GM12878 (cell line): ENCODE results near the gene LIPK. TPM values are rescaled to one million over a fixed set of nuclear protein-coding genes. Genes with fewer than 3 reads are reported as not detected.

Experiments
- ATAC-seq: fragments of 200-7000 bp; cut with Tn5 transposase; 3 replicates; pipeline ENCODE4 v1.9.1; 2020; ENCODE audit warnings: mild to moderate bottlenecking, moderate library complexity
- BruUV-seq: library from RNA; stranded (reverse); fragments of 400-500 nt; replicated peaks from 2 replicates; lab custom pipeline; 2021; lab: Mats Ljungman, UMichigan
- CTCF ChIA-PET: fragments of 300-600 bp; sonication (Branson Sonifier 250); formaldehyde crosslinking; extraction: SDS; loops from one replicate; lab custom pipeline; 2021; ENCODE audit warnings: inconsistent platforms; lab: Yijun Ruan, JAX
- POLR2A ChIA-PET: fragments of 350-600 bp; formaldehyde crosslinking; extraction: SDS; loops from one replicate; lab custom pipeline; 2021; ENCODE audit warnings: inconsistent platforms; lab: Charles Lee
- RAD21 ChIA-PET: fragments of 300-600 bp; sonication (Branson Sonifier 250); formaldehyde crosslinking; loops from one replicate; lab custom pipeline; 2023; ENCODE audit warnings: antibody characterized with exemption; ENCODE audit not compliant: unreplicated experiment; lab: Charles Lee
- SMC1A ChIA-PET: fragments of 300-600 bp; sonication (Branson Sonifier 250); formaldehyde crosslinking; loops from one replicate; lab custom pipeline; 2023; ENCODE audit not compliant: unreplicated experiment, uncharacterized antibody; lab: Charles Lee
- DNase-seq: peaks from one replicate; pipeline ENCODE4 v3.0.0-alpha.2; 2011; ENCODE audit warnings: low read depth, low spot score
- FAIRE-seq: peaks from 3 replicates; lab custom pipeline; 2011; peaks lifted over from hg19 to GRCh38; lab: Jason Lieb, UNC
- H2AFZ ChIP-seq: 2 replicates; pipeline ENCODE4 v1.6.0; 2011; ENCODE audit warnings: low read depth, low read length, control low read depth; ENCODE audit not compliant: control insufficient read depth
- H3K27ac ChIP-seq: 2 replicates; pipeline ENCODE4 v1.5.1; 2011; ENCODE audit warnings: control low read depth; ENCODE audit not compliant: control insufficient read depth, insufficient read depth
- H3K27me3 ChIP-seq, 2 experiments: replicated peaks in 1 of 2; 2 replicates each; pipeline versions ENCODE4 v1.6.0 to v1.6.1; 2011; ENCODE audit warnings: low read length in 1 of 2; ENCODE audit not compliant: control insufficient read depth in 2 of 2, insufficient read depth in 2 of 2
- H3K36me3 ChIP-seq, 2 experiments: 2 replicates each; pipeline ENCODE4 v1.5.1; 2011; ENCODE audit warnings: low read length in 1 of 2; ENCODE audit not compliant: control insufficient read depth in 2 of 2, insufficient read depth in 2 of 2
- H3K4me1 ChIP-seq: 2 replicates; pipeline ENCODE4 v1.6.1; 2011; ENCODE audit warnings: mild to moderate bottlenecking, low read length, moderate library complexity, mixed read lengths; ENCODE audit not compliant: control insufficient read depth, insufficient read depth
- H3K4me2 ChIP-seq: 2 replicates; pipeline ENCODE4 v1.6.0; 2011; ENCODE audit warnings: control low read depth; ENCODE audit not compliant: control insufficient read depth, insufficient read depth
- H3K4me3 ChIP-seq: fragments of 200-600 bp; sonication (generic); 2 replicates; pipeline ENCODE4 v1.5.1; 2016
- H3K79me2 ChIP-seq: 2 replicates; pipeline ENCODE4 v1.6.0; 2011; ENCODE audit warnings: low read length; ENCODE audit not compliant: control insufficient read depth, insufficient read depth
- H3K9ac ChIP-seq: 2 replicates; pipeline ENCODE4 v1.8.0; 2011; ENCODE audit warnings: low read length, control low read depth, mixed read lengths; ENCODE audit not compliant: control insufficient read depth, insufficient read depth
- H3K9me3 ChIP-seq: replicated peaks from 3 replicates; pipeline ENCODE4 v1.5.1; 2011; ENCODE audit warnings: mild to moderate bottlenecking, low read length; ENCODE audit not compliant: control insufficient read depth, insufficient read depth
- H4K20me1 ChIP-seq: 2 replicates; pipeline ENCODE4 v1.6.0; 2011; ENCODE audit not compliant: control insufficient read depth, insufficient read depth
- BACH1 ChIP-seq: fragments of 450-650 bp; IDR thresholded peaks from 2 replicates; pipeline ENCODE4 v1.6.1; 2017; ENCODE audit warnings: mild to moderate bottlenecking, borderline replicate concordance
- GABPA ChIP-seq: IDR thresholded peaks from 2 replicates; pipeline ENCODE4 v1.6.1; 2014; ENCODE audit warnings: antibody characterized with exemption, low read depth, mild to moderate bottlenecking, inconsistent platforms
- IKZF2 ChIP-seq, 2 experiments: fragments of 450-650 bp; IDR thresholded peaks; 2 replicates each; pipeline ENCODE4 v1.6.1; 2017; ENCODE audit warnings: mild to moderate bottlenecking in 2 of 2, moderate library complexity in 2 of 2
- NFYA ChIP-seq: IDR thresholded peaks from 2 replicates; pipeline ENCODE4 v1.6.1; 2011; ENCODE audit warnings: low read depth, mild to moderate bottlenecking, low read length, improper control_type of control experiment, borderline replicate concordance
- NR2C1 ChIP-seq: fragments of 450-650 bp; IDR thresholded peaks from 2 replicates; pipeline ENCODE4 v1.6.1; 2017; ENCODE audit warnings: antibody characterized with exemption, mild to moderate bottlenecking, moderate library complexity
- NRF1 ChIP-seq: conservative IDR thresholded peaks from 2 replicates; pipeline ENCODE4 v1.6.1; 2011; ENCODE audit warnings: mild to moderate bottlenecking, low read depth, low read length, improper control_type of control experiment
- PAX8 ChIP-seq: fragments of 450-650 bp; IDR thresholded peaks from 2 replicates; pipeline ENCODE4 v1.6.1; 2017; ENCODE audit warnings: mild to moderate bottlenecking, moderate library complexity
- POLR2A ChIP-seq: IDR thresholded peaks from 2 replicates; pipeline ENCODE4 v1.6.1; 2011; ENCODE audit warnings: low read depth, mild to moderate bottlenecking, low read length
- PRDM15 ChIP-seq: fragments of 450-650 bp; formaldehyde crosslinking; IDR thresholded peaks from 2 replicates; pipeline ENCODE4 v1.4.0; 2020; ENCODE audit warnings: mild to moderate bottlenecking, moderate library complexity
- SUPT20H ChIP-seq: IDR thresholded peaks from 2 replicates; pipeline ENCODE4 v1.6.1; 2011; ENCODE audit warnings: low read depth, mild to moderate bottlenecking, low read length, moderate library complexity, borderline replicate concordance; ENCODE audit not compliant: control insufficient read depth
- YY1 ChIP-seq: IDR thresholded peaks from 2 replicates; pipeline ENCODE4 v1.6.1; 2011; ENCODE audit warnings: low read depth, mild to moderate bottlenecking, low read length
- WGBS: methylation state at CpG from one replicate; pipeline ENCODE4 v1.1.6; 2016; ENCODE audit warnings: low lambda C conversion rate; ENCODE audit not compliant: insufficient replicate concordance, insufficient coverage; ENCODE audit errors: missing lambda C conversion rate; 5-methylcytosine and 5-hydroxymethylcytosine counted together
- in situ Hi-C: fragments of 300-500 bp; cut with MboI; formaldehyde crosslinking; loops from 9 replicates; pipeline ENCODE4 v1.14.3; 2018; ENCODE audit warnings: mixed read lengths
- intact Hi-C: fragments of 100-400 bp; cut with micrococcal nuclease; formaldehyde crosslinking; loops from one replicate; pipeline ENCODE4 v1.14.2; 2022; ENCODE audit not compliant: unreplicated experiment
- polyA plus RNA-seq, 11 experiments: library from polyadenylated mRNA; depleted of rRNA in 4 of 11; unstranded in 6 of 11; stranded (reverse) in 5 of 11; fragments of >200 nt; fragmentation: Nextera tagmentation in 4 of 11; fragmentation: Illumina TruSeq in 1 of 11; extraction: Ambion mirVana in 4 of 11; extraction: Trizol in 1 of 11; gene quantifications; 1 replicate in 1 of 11; 2 replicates in 10 of 11; pipeline versions ENCODE4 v1.2.1 to v1.2.3, GENCODE V29; 2011 to 2016; ENCODE audit warnings: inconsistent platforms in 2 of 11, missing spikeins in 2 of 11, low read depth in 1 of 11
- total RNA-seq, 4 experiments: library from RNA; depleted of rRNA in 3 of 4; stranded (reverse); fragments of >200 nt in 3 of 4; fragmentation: Illumina TruSeq in 1 of 4; extraction: Trizol in 1 of 4; gene quantifications; 2 replicates each; pipeline versions ENCODE4 v1.2.1 to v1.2.3, GENCODE V29; 2013 to 2021

Gene LIPK
- total and polyA plus RNA-seq, 10 of the 15 experiments (the other 5 are each of a cell fraction or from before 2014, with no cell fraction given): not detected

- H3K9me3 ChIP-seq: no peaks in the 10 kb centered on the region; the same call in 2 of the 3 replicates
- DNase-seq: no peak
- H3K79me2 ChIP-seq: no peaks in the 10 kb centered on the region
- intact Hi-C loops: no loop called here
- 80% methylated on average over 5 of the region's 5 CpGs for WGBS
- no peaks in the 10 kb centered on the region for H3K36me3 ChIP-seq
- H3K9ac ChIP-seq: no peak overlapping the region
- H3K4me3 ChIP-seq: no peak overlapping the region
- TF ChIP-seq YY1 (no peak), NFYA (no peak), NRF1 (no peak), PAX8 (no peak), BACH1 (no peak), POLR2A (no peak), NR2C1 (no peak), IKZF2 (IDR thresholded peaks at IDR 0.05) (no peak), GABPA (no peak), PRDM15 (CRISPR knock-in tag) (no peak), SUPT20H (no peak)
- no peak overlapping the region for H2AFZ ChIP-seq
- H4K20me1 ChIP-seq: no peaks in the 10 kb centered on the region
- H3K27me3 ChIP-seq: no peaks in the 10 kb centered on the region; a peak in 1 of 4 replicates
- ChIA-PET RAD21 (no interaction called here), SMC1A (no interaction called here), CTCF (interaction anchor here (2.0 kb wide), 1 partner anchor 15 kb away, joined by 7 read pairs; no protein-coding TSS in a partner anchor), POLR2A (interaction anchor here (2.0 kb wide), 1 partner anchor 10 kb away, joined by 4 read pairs; no protein-coding TSS in a partner anchor)
- no peak overlapping the region for H3K4me2 ChIP-seq
- no peaks in the 10 kb centered on the region for H3K4me1 ChIP-seq
- BruUV-seq: no TSS peak
- H3K27ac ChIP-seq: no peak overlapping the region
- in situ Hi-C loops: no loop called here
- no peak for FAIRE-seq
- ATAC-seq: no peak; the same call in 2 of the 3 replicates
Observed at GRCh38 chr10:88744002-88744401, 38.0 kb downstream of the LIPK start.
